Measurements from ENCODE around the gene PIGC. TPM values are rescaled to one million over a fixed set of nuclear protein-coding genes. Genes with fewer than 3 reads are reported as not detected.
A peak's percentile ranks its signal among the peaks of the same experiment; 100 is the strongest.

Gene PIGC
- total and polyA plus RNA-seq, 3 donors from 2014 or later, result 25.2 to 45.6 (median 31.3) TPM

GRCh38 chr1:172487550-172487949 is 43.7 kb upstream of the PIGC start:
- 87 to 98% methylated on average over 4 of the region's 4 CpGs for WGBS, 2 donors
- Histone ChIP-seq H3K27me3 (no peaks in the 10 kb centered on the region), H3K9me3 (no peaks in the 10 kb centered on the region), H3K36me3 (ENCODE audit: low read depth, missing control alignments) (no peaks in the 10 kb centered on the region), H3K27ac (peak overlapping the region in 1 of 2 donors; percentile 50), H3K4me3 (no peak overlapping the region), H3K4me1 (peaks cover 8% of the 10 kb centered on the region)
- intact Hi-C loops (cut with DNase I; ENCODE audit: low total_unique reads), result no loop called here
- TF ChIP-seq CTCF (IDR thresholded peaks at IDR 0.05) (no peak), POLR2A (IDR thresholded peaks at IDR 0.05) (no peak)
- no peak for DNase-seq

GRCh38 chr1:172486805-172487454 is 43.1 kb upstream of the PIGC start:
- Histone ChIP-seq H3K9me3 (no peaks in the 10 kb centered on the region), H3K27ac (peak overlapping the region; percentile 50 to 56), H3K4me1 (peaks cover 8% of the 10 kb centered on the region), H3K4me3 (no peak overlapping the region), H3K36me3 (ENCODE audit: low read depth, missing control alignments) (no peaks in the 10 kb centered on the region), H3K27me3 (no peaks in the 10 kb centered on the region)
- peak; percentile 43 for DNase-seq
- TF ChIP-seq CTCF (IDR thresholded peaks at IDR 0.05) (no peak), POLR2A (IDR thresholded peaks at IDR 0.05) (no peak)
- WGBS, 2 donors, result 47 to 50% methylated on average over 3 of the region's 3 CpGs
- intact Hi-C loops (cut with DNase I; ENCODE audit: low total_unique reads), result no loop called here

- no peak for TF ChIP-seq POLR2A (IDR thresholded peaks at IDR 0.05)
- TF ChIP-seq CTCF (IDR thresholded peaks at IDR 0.05), result no peak
- no peak for DNase-seq
- H3K4me3 ChIP-seq, result no peak overlapping the region
- peaks cover 8% of the 10 kb centered on the region for H3K4me1 ChIP-seq
- no peak overlapping the region for H3K27ac ChIP-seq
- intact Hi-C loops (cut with DNase I; ENCODE audit: low total_unique reads), result no loop called here
- no peaks in the 10 kb centered on the region for H3K9me3 ChIP-seq
- WGBS, 2 donors, result 67 to 77% methylated on average over 5 of the region's 5 CpGs
- H3K36me3 ChIP-seq (ENCODE audit: low read depth, missing control alignments), result no peaks in the 10 kb centered on the region
- H3K27me3 ChIP-seq, result no peaks in the 10 kb centered on the region
These were observed 41.8 kb upstream of the PIGC start for GRCh38 chr1:172485626-172486025.

GRCh38 chr1:172484252-172484651 is 40.4 kb upstream of the PIGC start:
- DNase-seq, result no peak
- no peaks in the 10 kb centered on the region for H3K36me3 ChIP-seq (ENCODE audit: low read depth, missing control alignments)
- TF ChIP-seq POLR2A (IDR thresholded peaks at IDR 0.05), result no peak
- TF ChIP-seq CTCF (IDR thresholded peaks at IDR 0.05), result no peak
- intact Hi-C loops (cut with DNase I; ENCODE audit: low total_unique reads), result no loop called here
- no peak overlapping the region for H3K27ac ChIP-seq
- peaks cover 18% of the 10 kb centered on the region for H3K4me1 ChIP-seq
- H3K27me3 ChIP-seq, result no peaks in the 10 kb centered on the region
- H3K9me3 ChIP-seq, result no peaks in the 10 kb centered on the region
- no peak overlapping the region for H3K4me3 ChIP-seq

- intact Hi-C loops (cut with DNase I; ENCODE audit: low total_unique reads), result no loop called here
- H3K9me3 ChIP-seq, result no peaks in the 10 kb centered on the region
- H3K36me3 ChIP-seq (ENCODE audit: low read depth, missing control alignments), result no peaks in the 10 kb centered on the region
- TF ChIP-seq POLR2A (IDR thresholded peaks at IDR 0.05), result no peak
- TF ChIP-seq CTCF (IDR thresholded peaks at IDR 0.05), result no peak
- no peak for DNase-seq
- peaks cover 18% of the 10 kb centered on the region for H3K4me1 ChIP-seq
- no peaks in the 10 kb centered on the region for H3K27me3 ChIP-seq
- H3K4me3 ChIP-seq, result no peak overlapping the region
- H3K27ac ChIP-seq, result no peak overlapping the region
These were observed 39.6 kb upstream of the PIGC start for GRCh38 chr1:172483448-172483847.
